GM18511 (cell line): ENCODE data around the gene ADCY2.

ENCODE experiments used
- ATAC-seq: cut with Tn5 transposase; IDR thresholded peaks from one replicate; pipeline ENCODE4 v1.9.1; 2021; ENCODE audit warnings: mild to moderate bottlenecking, moderate library complexity; ENCODE audit not compliant: unreplicated experiment

ADCY2 gene

GRCh38 chr5:7437836-7438235 is 41.9 kb downstream of the ADCY2 start:
- no peak for ATAC-seq

GRCh38 chr5:7445068-7445467 is 49.1 kb downstream of the ADCY2 start:
- ATAC-seq = no peak

- ATAC-seq = no peak
These were observed 49.9 kb downstream of the ADCY2 start for GRCh38 chr5:7445831-7446230.

- ATAC-seq = no peak
These were observed 51.0 kb downstream of the ADCY2 start for GRCh38 chr5:7446913-7447312.

- ATAC-seq = no peak
These were observed 58.0 kb downstream of the ADCY2 start for GRCh38 chr5:7453947-7454346.

- no peak for ATAC-seq
These were observed 60.3 kb downstream of the ADCY2 start for GRCh38 chr5:7456206-7456605.

- ATAC-seq = no peak
These were observed 65.4 kb downstream of the ADCY2 start for GRCh38 chr5:7461371-7461770.

- ATAC-seq = no peak
These were observed 66.8 kb downstream of the ADCY2 start for GRCh38 chr5:7462758-7463157.

- ATAC-seq = no peak
These were observed 68.2 kb downstream of the ADCY2 start for GRCh38 chr5:7464182-7464581.

GRCh38 chr5:7467179-7467578 is 71.2 kb downstream of the ADCY2 start:
- no peak for ATAC-seq

GRCh38 chr5:7468742-7469141 is 72.8 kb downstream of the ADCY2 start:
- ATAC-seq = no peak

GRCh38 chr5:7471710-7472109 is 75.8 kb downstream of the ADCY2 start:
- ATAC-seq = no peak

GRCh38 chr5:7473115-7473514 is 77.2 kb downstream of the ADCY2 start:
- no peak for ATAC-seq

- no peak for ATAC-seq
These were observed 77.8 kb downstream of the ADCY2 start for GRCh38 chr5:7473668-7474215.

- no peak for ATAC-seq
These were observed 79.0 kb downstream of the ADCY2 start for GRCh38 chr5:7474821-7475403.

GRCh38 chr5:7478459-7478858 is 82.5 kb downstream of the ADCY2 start:
- ATAC-seq = no peak

- ATAC-seq = no peak
These were observed 92.8 kb downstream of the ADCY2 start for GRCh38 chr5:7488734-7489133.

- ATAC-seq = no peak
These were observed 96.4 kb downstream of the ADCY2 start for GRCh38 chr5:7492371-7492770.

- no peak for ATAC-seq
These were observed 97.1 kb downstream of the ADCY2 start for GRCh38 chr5:7493081-7493480.

- no peak for ATAC-seq
These were observed 97.7 kb downstream of the ADCY2 start for GRCh38 chr5:7493622-7494021.

- ATAC-seq = no peak
These were observed 98.7 kb downstream of the ADCY2 start for GRCh38 chr5:7494481-7495130.

GRCh38 chr5:7495131-7495517 is 99.2 kb downstream of the ADCY2 start:
- no peak for ATAC-seq

GRCh38 chr5:7500256-7500655 is 104.3 kb downstream of the ADCY2 start:
- no peak for ATAC-seq
